ENCODE measurements around the gene ZDHHC3. TPM values are rescaled to one million over a fixed set of nuclear protein-coding genes. Genes with fewer than 3 reads are reported as not detected.

ZDHHC3 gene
- total RNA-seq, 4 donors from 2014 or later, result 59.6 to 81.3 (median 72.8) TPM

DNA sequence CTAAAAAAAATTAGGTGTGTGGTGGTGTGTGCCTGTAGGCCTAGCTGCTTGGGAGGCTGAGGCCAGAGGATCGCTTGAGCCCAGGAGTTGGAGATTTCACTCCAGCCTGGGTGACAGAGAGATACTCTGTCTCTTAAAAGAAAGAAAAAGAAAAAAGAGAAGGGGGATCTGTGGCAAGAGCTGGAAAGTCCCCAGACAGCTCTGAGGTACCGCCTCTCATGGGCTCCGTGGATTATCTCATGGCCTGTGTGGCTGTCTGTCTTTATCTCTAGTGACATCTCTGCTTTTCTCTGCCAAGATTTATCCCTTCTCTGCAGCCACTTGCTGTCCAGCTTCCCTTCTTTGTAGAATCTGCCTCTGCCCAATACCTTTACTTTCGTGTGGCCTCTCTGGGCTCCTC, 5.8 kb upstream of the ZDHHC3 start:
- WGBS, result 86% methylated on average over 4 of the region's 4 CpGs
- intact Hi-C loops (cut with DNase I), result no loop called here
- peaks cover 0 to 9% (median 4%) of the 10 kb centered on the region in 4 donors for H3K36me3 ChIP-seq
- H3K27ac ChIP-seq (replicated peaks in 1 of 4), result no peak overlapping the region
- H3K4me1 ChIP-seq, result peaks cover 20 to 57% (median 33%) of the 10 kb centered on the region in 4 donors
- no peak for DNase-seq (ENCODE audit: extremely low spot score)
- no peak overlapping the region for H3K4me3 ChIP-seq
- no peak for TF ChIP-seq EP300 (IDR thresholded peaks at IDR 0.05)
- no peak for TF ChIP-seq POLR2AphosphoS5 (IDR thresholded peaks at IDR 0.05)
- TF ChIP-seq POLR2A (IDR thresholded peaks at IDR 0.05; ENCODE audit: low read depth), result no peak
- TF ChIP-seq, protein P1, sequence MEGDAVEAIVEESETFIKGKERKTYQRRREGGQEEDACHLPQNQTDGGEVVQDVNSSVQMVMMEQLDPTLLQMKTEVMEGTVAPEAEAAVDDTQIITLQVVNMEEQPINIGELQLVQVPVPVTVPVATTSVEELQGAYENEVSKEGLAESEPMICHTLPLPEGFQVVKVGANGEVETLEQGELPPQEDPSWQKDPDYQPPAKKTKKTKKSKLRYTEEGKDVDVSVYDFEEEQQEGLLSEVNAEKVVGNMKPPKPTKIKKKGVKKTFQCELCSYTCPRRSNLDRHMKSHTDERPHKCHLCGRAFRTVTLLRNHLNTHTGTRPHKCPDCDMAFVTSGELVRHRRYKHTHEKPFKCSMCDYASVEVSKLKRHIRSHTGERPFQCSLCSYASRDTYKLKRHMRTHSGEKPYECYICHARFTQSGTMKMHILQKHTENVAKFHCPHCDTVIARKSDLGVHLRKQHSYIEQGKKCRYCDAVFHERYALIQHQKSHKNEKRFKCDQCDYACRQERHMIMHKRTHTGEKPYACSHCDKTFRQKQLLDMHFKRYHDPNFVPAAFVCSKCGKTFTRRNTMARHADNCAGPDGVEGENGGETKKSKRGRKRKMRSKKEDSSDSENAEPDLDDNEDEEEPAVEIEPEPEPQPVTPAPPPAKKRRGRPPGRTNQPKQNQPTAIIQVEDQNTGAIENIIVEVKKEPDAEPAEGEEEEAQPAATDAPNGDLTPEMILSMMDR (IDR thresholded peaks at IDR 0.05), result no peak
- no peaks in the 10 kb centered on the region for H3K27me3 ChIP-seq
- H3K9me3 ChIP-seq, result no peaks in the 10 kb centered on the region

DNA sequence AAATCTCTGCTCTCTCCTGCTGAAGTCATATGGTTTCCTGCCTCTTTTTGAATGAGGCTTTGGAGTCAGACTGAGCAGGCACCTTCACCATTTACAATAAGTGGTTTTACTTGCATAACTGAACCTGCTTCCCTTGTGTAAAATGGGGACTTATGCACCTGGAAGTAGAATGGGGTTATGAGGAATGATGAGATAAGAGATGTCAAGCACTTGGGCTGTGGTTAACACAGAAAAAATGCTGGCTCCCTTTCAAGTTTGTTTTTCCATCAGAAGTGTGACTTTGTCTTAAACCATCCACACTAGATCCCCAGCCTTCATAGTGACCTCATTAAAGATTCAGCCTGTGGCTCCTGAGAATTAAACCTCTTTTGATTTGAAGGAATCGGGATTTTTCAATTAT, 5.2 kb upstream of the ZDHHC3 start:
- H3K9me3 ChIP-seq, result no peaks in the 10 kb centered on the region
- TF ChIP-seq EP300 (IDR thresholded peaks at IDR 0.05) (no peak), POLR2AphosphoS5 (IDR thresholded peaks at IDR 0.05) (no peak), POLR2A (IDR thresholded peaks at IDR 0.05; ENCODE audit: low read depth) (no peak)
- TF ChIP-seq, protein P1 (IDR thresholded peaks at IDR 0.05), result no peak
- no peaks in the 10 kb centered on the region for H3K27me3 ChIP-seq
- intact Hi-C loops (cut with DNase I), result no loop called here
- peaks cover 0 to 7% (median 3%) of the 10 kb centered on the region in 4 donors for H3K36me3 ChIP-seq
- peaks cover 23 to 60% (median 35%) of the 10 kb centered on the region in 4 donors for H3K4me1 ChIP-seq
- no peak overlapping the region for H3K4me3 ChIP-seq
- DNase-seq (ENCODE audit: extremely low spot score), result no peak
- 100% methylated on average over 1 of the region's 1 CpG for WGBS
- H3K27ac ChIP-seq (replicated peaks in 1 of 4), result no peak overlapping the region

DNA sequence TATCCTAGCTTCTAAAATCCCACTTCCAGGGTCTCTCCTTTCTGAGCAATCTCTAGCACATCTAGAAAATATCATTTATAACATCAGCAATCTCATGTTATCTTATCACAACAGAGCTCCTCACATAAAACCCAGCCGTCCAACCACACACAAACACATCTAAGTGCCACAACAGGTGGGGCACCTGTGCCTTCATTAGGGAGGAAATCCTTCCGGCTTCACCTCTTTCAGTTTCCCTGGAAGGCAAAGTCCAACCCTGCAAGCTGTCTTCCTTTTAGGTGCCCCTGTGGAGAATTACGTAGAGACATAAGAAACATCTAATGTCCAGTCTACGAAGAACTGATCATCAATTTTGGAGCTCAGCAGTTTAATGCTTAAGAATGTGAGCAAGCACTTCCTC, 1.6 kb downstream of the ZDHHC3 start:
- no peaks in the 10 kb centered on the region for H3K9me3 ChIP-seq
- peak overlapping the region in 1 of 4 donors; percentile 92 for H3K27ac ChIP-seq (replicated peaks in 1 of 4)
- peaks cover 36 to 58% (median 44%) of the 10 kb centered on the region in 4 donors for H3K4me1 ChIP-seq
- no peaks in the 10 kb centered on the region for H3K36me3 ChIP-seq
- TF ChIP-seq, protein P1 (IDR thresholded peaks at IDR 0.05), result no peak
- TF ChIP-seq EP300 (IDR thresholded peaks at IDR 0.05), result no peak
- 81% methylated on average over 4 of the region's 4 CpGs for WGBS
- DNase-seq (ENCODE audit: extremely low spot score), result no peak
- intact Hi-C loops (cut with DNase I), result loop anchor here (10.0 kb wide), 1 partner anchor 110 kb away; the partner anchor contains the start of gene TMEM42
- no peaks in the 10 kb centered on the region for H3K27me3 ChIP-seq
- peak overlapping the region; percentile 71 to 99 (median 93) for H3K4me3 ChIP-seq

DNA sequence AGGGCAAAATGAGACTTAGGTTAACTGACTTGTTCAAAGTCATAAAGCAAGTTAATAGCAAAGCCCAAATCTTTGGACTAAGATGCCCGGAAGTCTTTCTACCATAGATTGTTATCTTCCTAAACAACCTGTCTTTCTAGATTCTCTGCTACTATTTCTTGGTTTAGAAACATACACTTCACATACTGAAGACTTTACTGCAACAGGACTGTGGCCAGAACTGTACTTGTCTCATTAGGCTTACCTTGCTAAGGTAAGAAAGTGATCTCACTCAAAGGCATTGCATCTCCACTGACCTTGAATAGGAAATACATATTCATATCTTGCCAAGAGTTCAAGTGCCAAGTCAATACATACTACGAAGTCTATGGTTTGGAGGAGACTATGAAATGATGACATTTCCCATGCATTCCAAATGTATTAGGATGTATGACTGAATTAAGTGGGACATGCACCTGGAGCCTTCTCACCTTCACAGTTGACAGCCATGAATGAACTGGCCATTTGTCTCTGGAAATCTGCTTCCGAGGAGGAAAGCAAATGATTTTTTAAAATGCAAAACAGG, 5.0 kb downstream of the ZDHHC3 start:
- Histone ChIP-seq H3K27me3 (no peaks in the 10 kb centered on the region), H3K4me3 (no peak overlapping the region), H3K27ac (replicated peaks in 1 of 4) (no peak overlapping the region), H3K4me1 (peaks cover 15 to 28% (median 22%) of the 10 kb centered on the region in 4 donors), H3K36me3 (no peaks in the 10 kb centered on the region), H3K9me3 (no peaks in the 10 kb centered on the region)
- DNase-seq (ENCODE audit: extremely low spot score), result no peak
- intact Hi-C loops (cut with DNase I), result loop anchor here (10.0 kb wide), 1 partner anchor 106 kb away; the partner anchor contains the start of gene TMEM42
- TF ChIP-seq EP300 (IDR thresholded peaks at IDR 0.05) (no peak), POLR2A (IDR thresholded peaks at IDR 0.05; ENCODE audit: low read depth) (no peak), POLR2AphosphoS5 (IDR thresholded peaks at IDR 0.05) (no peak)
- TF ChIP-seq, protein P1 (IDR thresholded peaks at IDR 0.05), result no peak
- 87% methylated on average over 3 of the region's 3 CpGs for WGBS

DNA sequence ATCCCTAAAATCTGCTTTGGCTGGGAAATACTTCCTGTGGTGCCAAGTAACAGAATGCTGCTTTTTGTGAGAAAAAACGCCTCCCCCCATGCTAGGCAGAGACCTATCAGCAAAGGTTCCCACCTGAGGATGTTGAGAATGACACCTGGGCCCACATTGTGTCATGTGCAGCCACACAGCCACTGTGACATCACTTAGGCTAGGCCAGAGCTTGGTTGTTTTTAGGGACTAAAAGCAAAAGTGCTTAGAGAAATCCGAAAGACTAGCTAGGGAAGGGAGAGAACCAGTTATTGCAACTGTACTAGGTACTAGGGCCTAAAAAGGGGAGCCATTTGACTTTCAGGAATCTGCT, 6.2 kb downstream of the ZDHHC3 start:
- intact Hi-C loops (cut with DNase I), result loop anchor here (10.0 kb wide), 1 partner anchor 105 kb away; the partner anchor contains the start of gene TMEM42
- Histone ChIP-seq H3K27me3 (no peaks in the 10 kb centered on the region), H3K27ac (replicated peaks in 1 of 4) (no peak overlapping the region), H3K9me3 (no peaks in the 10 kb centered on the region), H3K4me3 (no peak overlapping the region), H3K36me3 (no peaks in the 10 kb centered on the region), H3K4me1 (peaks cover 10 to 27% (median 18%) of the 10 kb centered on the region in 4 donors)
- WGBS, result 83% methylated on average over 2 of the region's 2 CpGs
- no peak for TF ChIP-seq POLR2AphosphoS5 (IDR thresholded peaks at IDR 0.05)
- no peak for TF ChIP-seq POLR2A (IDR thresholded peaks at IDR 0.05; ENCODE audit: low read depth)
- TF ChIP-seq EP300 (IDR thresholded peaks at IDR 0.05), result no peak
- TF ChIP-seq, protein P1 (IDR thresholded peaks at IDR 0.05), result no peak
- DNase-seq (ENCODE audit: extremely low spot score), result no peak
